GM19240 (cell line): ENCODE data around the gene CASK.

ENCODE experiments used
- DNase-seq: peaks from one replicate; pipeline ENCODE4 v3.0.0; 2011; ENCODE audit warnings: low spot score; ENCODE audit not compliant: insufficient read length

The CASK gene

GRCh38 chrX:41588271-41588670, 335.1 kb downstream of the CASK start:
- DNase-seq = no peak

GRCh38 chrX:41580423-41581064, 342.8 kb downstream of the CASK start:
- DNase-seq = no peak

- DNase-seq = no peak
These were observed 359.5 kb downstream of the CASK start for GRCh38 chrX:41563876-41564275.

GRCh38 chrX:41561045-41561444, 362.3 kb downstream of the CASK start:
- DNase-seq = no peak

- no peak for DNase-seq
These were observed 363.9 kb downstream of the CASK start for GRCh38 chrX:41559235-41560052.

- no peak for DNase-seq
These were observed 364.8 kb downstream of the CASK start for GRCh38 chrX:41558531-41558930.

GRCh38 chrX:41556958-41557357, 366.4 kb downstream of the CASK start:
- DNase-seq = no peak

- no peak for DNase-seq
These were observed 369.7 kb downstream of the CASK start for GRCh38 chrX:41553688-41554087.

GRCh38 chrX:41548411-41548810, 374.9 kb downstream of the CASK start:
- no peak for DNase-seq

GRCh38 chrX:41543668-41544067, 379.7 kb downstream of the CASK start:
- DNase-seq = no peak

GRCh38 chrX:41543025-41543424, 380.3 kb downstream of the CASK start:
- no peak for DNase-seq

- DNase-seq = no peak
These were observed 380.8 kb downstream of the CASK start for GRCh38 chrX:41542536-41542935.

GRCh38 chrX:41542135-41542534, 381.2 kb downstream of the CASK start:
- no peak for DNase-seq

- no peak for DNase-seq
These were observed 382.0 kb downstream of the CASK start for GRCh38 chrX:41541386-41541785.

- no peak for DNase-seq
These were observed 384.6 kb downstream of the CASK start for GRCh38 chrX:41538707-41539106.

- DNase-seq = no peak
These were observed 393.3 kb downstream of the CASK start for GRCh38 chrX:41530085-41530484.

- DNase-seq = no peak
These were observed 394.1 kb downstream of the CASK start for GRCh38 chrX:41529221-41529620.

- DNase-seq = no peak
These were observed 394.6 kb downstream of the CASK start for GRCh38 chrX:41528784-41529183.

- DNase-seq = no peak
These were observed 396.4 kb downstream of the CASK start for GRCh38 chrX:41526925-41527324.

GRCh38 chrX:41526271-41526670, 397.1 kb downstream of the CASK start:
- DNase-seq = no peak

- no peak for DNase-seq
These were observed 400.7 kb downstream of the CASK start for GRCh38 chrX:41522671-41523070.

- no peak for DNase-seq
These were observed 401.3 kb downstream of the CASK start for GRCh38 chrX:41522081-41522480.

GRCh38 chrX:41519468-41519867, 403.9 kb downstream of the CASK start:
- DNase-seq = no peak
